Neural crest cell (in vitro differentiated cells): ENCODE results near the gene ACTN4. TPM values are rescaled to one million over a fixed set of nuclear protein-coding genes. Genes with fewer than 3 reads are reported as not detected.

Experiments
- DNase-seq: peaks from one replicate; pipeline ENCODE4 v3.0.0; 2021; ENCODE audit warnings: low read depth, mixed read lengths, low spot score
- H3K27ac Mint-ChIP-seq: one replicate; pipeline ENCODE4 v1.8.0; 2021; ENCODE audit warnings: mild to moderate bottlenecking, mixed read lengths; ENCODE audit not compliant: unreplicated experiment
- H3K27me3 Mint-ChIP-seq: 2 replicates; pipeline ENCODE4 v1.8.0; 2021; ENCODE audit warnings: low read depth, mild to moderate bottlenecking, mixed read lengths
- H3K36me3 Mint-ChIP-seq: 2 replicates; pipeline ENCODE4 v1.8.0; 2021; ENCODE audit warnings: low read depth, mild to moderate bottlenecking, mixed read lengths
- H3K4me1 Mint-ChIP-seq: 2 replicates; pipeline ENCODE4 v1.8.0; 2021; ENCODE audit warnings: mixed read lengths
- H3K4me3 Mint-ChIP-seq: one replicate; pipeline ENCODE4 v1.8.0; 2021; ENCODE audit warnings: mild to moderate bottlenecking, mixed read lengths
- H3K9me3 Mint-ChIP-seq: 2 replicates; pipeline ENCODE4 v1.8.0; 2021; ENCODE audit warnings: mixed read lengths
- total RNA-seq: library from RNA; stranded (reverse); gene quantifications from 2 replicates; pipeline ENCODE4 v1.2.1, GENCODE V29; 2021
- TF ChIP-seq, protein P1 (sequence below): fragments of 200-600 bp; sonication (generic); conservative IDR thresholded peaks from 2 replicates; pipeline ENCODE4 v1.5.0; 2021; ENCODE audit warnings: antibody characterized with exemption, mild to moderate bottlenecking

Gene ACTN4
- total RNA-seq, 1 donor from 2014 or later: 324 TPM

DNA sequence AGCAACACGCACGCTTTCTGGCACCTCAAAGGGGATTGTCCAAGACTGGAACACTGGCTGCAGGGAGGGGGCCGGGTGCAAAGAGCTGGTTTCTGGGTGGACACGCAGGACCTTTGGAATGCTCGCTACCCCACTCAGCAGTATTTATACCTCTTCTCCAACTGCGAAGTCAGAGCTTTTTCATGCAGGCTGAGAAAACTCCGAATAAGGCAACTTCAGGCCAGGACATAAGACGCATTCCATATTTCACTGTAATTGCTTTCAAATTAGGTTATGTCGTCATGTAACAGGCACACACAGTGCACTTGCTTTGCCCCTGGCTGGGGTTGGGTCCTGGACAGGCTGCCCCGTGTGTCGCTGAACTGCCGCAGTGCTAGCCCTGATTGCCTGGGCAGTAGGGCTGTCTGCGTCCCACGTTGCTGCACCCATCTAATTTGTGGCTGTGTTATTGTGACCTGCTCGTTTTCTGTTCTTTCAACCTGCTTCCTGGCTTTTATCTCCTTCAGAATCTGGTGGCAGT is 44.5 kb downstream of the ACTN4 start:
- Mint-ChIP-seq H3K27ac (peak overlapping the region; percentile 96), H3K27me3 (no peaks in the 10 kb centered on the region), H3K36me3 (peaks cover 10% of the 10 kb centered on the region), H3K4me3 (peak overlapping the region; percentile 23), H3K4me1 (peaks cover 81% of the 10 kb centered on the region), H3K9me3 (no peaks in the 10 kb centered on the region)
- TF ChIP-seq, protein P1, sequence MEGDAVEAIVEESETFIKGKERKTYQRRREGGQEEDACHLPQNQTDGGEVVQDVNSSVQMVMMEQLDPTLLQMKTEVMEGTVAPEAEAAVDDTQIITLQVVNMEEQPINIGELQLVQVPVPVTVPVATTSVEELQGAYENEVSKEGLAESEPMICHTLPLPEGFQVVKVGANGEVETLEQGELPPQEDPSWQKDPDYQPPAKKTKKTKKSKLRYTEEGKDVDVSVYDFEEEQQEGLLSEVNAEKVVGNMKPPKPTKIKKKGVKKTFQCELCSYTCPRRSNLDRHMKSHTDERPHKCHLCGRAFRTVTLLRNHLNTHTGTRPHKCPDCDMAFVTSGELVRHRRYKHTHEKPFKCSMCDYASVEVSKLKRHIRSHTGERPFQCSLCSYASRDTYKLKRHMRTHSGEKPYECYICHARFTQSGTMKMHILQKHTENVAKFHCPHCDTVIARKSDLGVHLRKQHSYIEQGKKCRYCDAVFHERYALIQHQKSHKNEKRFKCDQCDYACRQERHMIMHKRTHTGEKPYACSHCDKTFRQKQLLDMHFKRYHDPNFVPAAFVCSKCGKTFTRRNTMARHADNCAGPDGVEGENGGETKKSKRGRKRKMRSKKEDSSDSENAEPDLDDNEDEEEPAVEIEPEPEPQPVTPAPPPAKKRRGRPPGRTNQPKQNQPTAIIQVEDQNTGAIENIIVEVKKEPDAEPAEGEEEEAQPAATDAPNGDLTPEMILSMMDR: no peak
- no peak for DNase-seq

DNA sequence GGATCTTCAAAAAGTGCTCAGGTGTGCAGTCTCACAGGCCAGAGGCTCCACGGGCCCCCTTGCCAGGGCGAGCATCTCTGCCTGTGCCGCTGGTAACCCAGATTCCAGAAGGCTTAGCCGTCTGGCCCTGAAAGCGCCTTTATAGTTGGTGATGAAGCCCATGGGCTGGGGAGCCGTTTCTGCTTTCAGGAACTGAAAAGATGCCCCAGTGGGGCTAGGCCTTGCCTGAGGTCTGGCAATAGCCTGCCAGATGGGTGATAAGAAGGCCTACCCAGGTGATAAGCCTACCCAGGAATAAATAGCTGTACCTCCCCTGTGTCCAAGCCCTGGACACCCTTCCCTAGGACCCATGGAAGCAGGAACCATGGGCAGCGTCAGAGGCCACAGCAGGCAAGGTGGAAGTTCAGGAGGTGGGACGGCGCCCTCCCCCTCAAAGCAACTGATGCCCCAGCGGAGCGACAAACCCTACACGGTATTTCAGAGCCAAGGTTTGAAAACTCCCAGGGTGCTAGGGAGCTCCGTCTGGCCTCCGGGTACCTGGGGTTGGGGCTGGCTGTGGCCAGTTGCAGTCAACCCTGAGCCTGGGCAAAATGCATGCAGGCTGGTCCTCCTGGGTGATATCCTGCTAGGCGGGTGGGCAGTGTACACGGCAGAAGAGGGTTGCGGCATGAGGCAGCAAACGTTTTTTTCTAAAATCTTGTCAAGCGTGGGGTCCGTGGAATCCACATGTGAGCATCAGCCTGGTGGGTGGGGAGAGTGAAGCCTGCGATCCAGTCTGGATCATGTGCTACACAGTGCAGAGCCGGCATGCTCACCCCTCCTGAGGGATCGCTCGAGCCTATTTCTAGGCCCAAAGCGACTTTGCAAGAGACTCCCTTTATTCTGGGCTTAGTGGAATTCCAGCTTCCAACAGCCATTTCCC is 45.3 kb downstream of the ACTN4 start:
- H3K27me3 Mint-ChIP-seq: no peaks in the 10 kb centered on the region
- no peak for DNase-seq
- H3K27ac Mint-ChIP-seq: peak overlapping the region; percentile 96
- H3K36me3 Mint-ChIP-seq: peaks cover 4% of the 10 kb centered on the region
- TF ChIP-seq, protein P1: no peak
- H3K9me3 Mint-ChIP-seq: no peaks in the 10 kb centered on the region
- peak overlapping the region; percentile 60 for H3K4me3 Mint-ChIP-seq
- peaks cover 80% of the 10 kb centered on the region for H3K4me1 Mint-ChIP-seq

GRCh38 chr19:38693380-38694223 is 46.2 kb downstream of the ACTN4 start:
- Mint-ChIP-seq H3K9me3 (no peaks in the 10 kb centered on the region), H3K27me3 (no peaks in the 10 kb centered on the region), H3K4me1 (peaks cover 88% of the 10 kb centered on the region), H3K27ac (peak overlapping the region; percentile 96), H3K36me3 (peaks cover 4% of the 10 kb centered on the region), H3K4me3 (peak overlapping the region; percentile 60)
- peak; percentile 47 for DNase-seq
- TF ChIP-seq, protein P1: no peak

DNA sequence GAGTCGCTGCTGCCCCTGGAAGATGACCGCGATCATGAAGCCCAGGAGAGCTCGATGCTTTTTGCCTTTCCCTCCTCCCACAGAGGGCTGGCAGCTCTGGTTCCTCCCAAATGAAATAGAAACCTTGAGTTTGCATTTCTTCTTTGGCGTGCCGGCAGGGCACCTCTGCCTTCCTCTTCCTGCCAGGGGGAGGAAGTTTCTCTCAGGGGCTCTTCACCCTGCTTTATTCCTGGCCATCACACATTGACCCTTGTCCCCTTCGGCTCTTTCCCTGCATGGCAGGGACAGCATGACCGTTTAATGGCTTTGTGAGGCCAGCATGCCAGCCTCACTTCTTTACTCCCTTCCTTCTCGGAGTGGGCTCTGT is 47.9 kb downstream of the ACTN4 start:
- Mint-ChIP-seq H3K36me3 (peaks cover 2% of the 10 kb centered on the region), H3K4me1 (peaks cover 84% of the 10 kb centered on the region), H3K27ac (peak overlapping the region; percentile 95), H3K4me3 (peak overlapping the region; percentile 16), H3K27me3 (no peaks in the 10 kb centered on the region), H3K9me3 (no peaks in the 10 kb centered on the region)
- TF ChIP-seq, protein P1: no peak
- no peak for DNase-seq
